GM13977 (cell line): ENCODE results near the gene COL5A3.

Experiments used
- DNase-seq: peaks from one replicate; pipeline ENCODE4 v3.0.0; 2012; ENCODE audit warnings: low spot score
- CTCF ChIP-seq: IDR thresholded peaks from 2 replicates; pipeline ENCODE4 v1.5.1; 2012; ENCODE audit warnings: mild to moderate bottlenecking, control low read depth; ENCODE audit not compliant: insufficient read depth; ENCODE audit errors: extremely low read depth, missing control alignments
- in situ Hi-C: fragments of 300-500 bp; cut with MboI; formaldehyde crosslinking; loops from one replicate; pipeline ENCODE4 v1.12.0; 2022; ENCODE audit warnings: low sequenced_read_pairs, low pct_unique_long_range_greater_than_20kb, mixed read lengths, inconsistent platforms; ENCODE audit not compliant: unreplicated experiment

COL5A3 gene

GRCh38 chr19:10021863-10022262 is 11.6 kb upstream of the COL5A3 start:
- in situ Hi-C loops = loop anchor here (10.0 kb wide), 1 partner anchor 87 kb away; the partner anchor contains the start of gene OLFM2
- TF ChIP-seq CTCF = no peak
- DNase-seq = no peak

- DNase-seq = no peak
- in situ Hi-C loops = loop anchor here (10.0 kb wide), 1 partner anchor 87 kb away; the partner anchor contains the start of gene OLFM2
- TF ChIP-seq CTCF = no peak
Measured at GRCh38 chr19:10021446-10021845, 11.1 kb upstream of the COL5A3 start.

DNA sequence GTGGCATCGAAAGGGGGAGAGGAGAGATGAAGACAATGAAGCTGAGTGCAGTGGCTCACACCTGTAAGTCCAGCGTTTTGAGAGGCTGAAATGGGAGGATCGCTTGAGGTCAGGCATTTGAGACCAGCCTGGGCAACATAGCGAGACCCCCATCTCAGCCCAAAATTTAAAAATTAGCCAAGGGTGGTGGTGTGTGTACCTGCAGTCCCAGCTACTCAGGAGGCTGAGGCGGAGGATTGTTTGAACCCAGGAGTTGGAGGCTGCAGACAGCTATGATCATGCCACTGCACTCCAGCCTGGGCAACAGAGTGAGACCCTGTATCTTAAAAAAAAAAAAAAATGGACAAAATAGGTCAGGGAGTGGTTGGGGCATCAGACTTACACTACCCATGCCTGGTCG is 10.5 kb upstream of the COL5A3 start:
- no peak for DNase-seq
- TF ChIP-seq CTCF = no peak
- in situ Hi-C loops = loop anchor here (10.0 kb wide), 1 partner anchor 86 kb away; the partner anchor contains the start of gene OLFM2

DNA sequence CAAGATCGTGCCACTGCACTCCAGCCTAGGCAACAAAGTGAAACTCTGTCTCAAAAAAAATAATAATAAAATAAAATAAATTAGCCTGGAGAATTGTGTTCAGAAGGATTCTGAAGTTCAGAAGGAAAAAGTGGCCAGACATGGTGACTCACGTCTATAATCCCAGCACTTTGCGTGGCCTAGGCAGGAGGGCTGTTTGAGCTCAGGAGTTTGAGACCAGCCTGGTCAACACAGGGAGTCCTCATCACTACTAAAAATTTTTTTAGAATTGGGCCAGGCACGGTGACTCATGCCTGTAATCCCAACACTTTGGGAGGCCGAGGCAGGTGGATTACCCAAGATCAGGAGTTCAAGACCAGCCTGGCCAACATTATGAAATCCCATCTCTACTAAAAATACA is 8.9 kb upstream of the COL5A3 start:
- DNase-seq = no peak
- in situ Hi-C loops = no loop called here
- no peak for TF ChIP-seq CTCF

DNA sequence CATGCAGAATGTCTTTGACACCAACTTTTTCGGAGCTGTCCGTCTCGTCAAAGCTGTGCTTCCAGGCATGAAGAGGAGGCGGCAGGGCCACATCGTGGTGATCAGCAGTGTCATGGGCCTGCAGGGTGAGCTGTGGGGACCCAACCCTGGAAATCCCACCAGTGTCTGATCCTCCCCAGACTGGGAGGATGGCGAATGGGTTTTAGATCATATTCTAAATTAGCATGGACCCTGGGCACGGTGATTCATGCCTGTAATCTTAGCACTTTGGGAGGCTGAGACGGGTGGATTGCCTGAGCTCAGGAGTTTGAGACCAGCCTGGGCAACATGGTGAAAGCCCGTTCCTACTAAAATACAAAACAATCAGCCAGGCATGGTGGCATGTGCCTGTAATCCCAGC is 8.5 kb upstream of the COL5A3 start:
- DNase-seq = no peak
- in situ Hi-C loops = no loop called here
- TF ChIP-seq CTCF = no peak

- no peak for DNase-seq
Measured at GRCh38 chr19:10018263-10018662, 8.0 kb upstream of the COL5A3 start.

More at GRCh38 chr19:10018263-10018662, 8.0 kb upstream of the COL5A3 start:
- no peak for TF ChIP-seq CTCF
- in situ Hi-C loops = no loop called here
